ENCODE measurements around the gene PTPRN2.

The PTPRN2 gene

DNA sequence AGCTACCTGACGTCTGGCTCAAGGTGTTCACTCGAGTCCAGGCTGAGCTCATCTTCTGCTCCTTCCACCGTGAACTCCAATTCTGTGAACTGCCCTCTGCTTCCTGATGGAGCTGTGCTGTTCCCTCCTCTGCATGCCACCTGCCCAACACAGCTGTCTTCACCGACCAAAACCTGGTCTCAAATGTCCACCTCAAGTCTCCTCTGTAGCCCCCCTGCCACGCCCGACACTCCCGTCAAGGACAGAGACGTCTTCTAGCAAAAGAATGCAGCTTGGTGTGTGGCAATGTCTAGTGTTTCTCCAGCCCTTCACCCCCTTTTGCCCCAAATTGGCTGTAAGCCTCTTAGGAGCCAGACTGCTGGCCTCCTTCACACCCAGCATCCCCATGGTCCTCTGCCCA is 945.8 kb downstream of the PTPRN2 start:
- peaks cover 10% of the 10 kb centered on the region for H3K27me3 Mint-ChIP-seq (ENCODE audit: low read depth, poor library complexity)
- no peaks in the 10 kb centered on the region for H3K4me1 Mint-ChIP-seq
- peaks cover 38% of the 10 kb centered on the region for H3K9me3 Mint-ChIP-seq
- H3K36me3 Mint-ChIP-seq (ENCODE audit: low read depth), result peaks cover 37% of the 10 kb centered on the region
- no peak overlapping the region for H3K4me3 Mint-ChIP-seq
- DNase-seq, result no peak
- TF ChIP-seq, protein P1, sequence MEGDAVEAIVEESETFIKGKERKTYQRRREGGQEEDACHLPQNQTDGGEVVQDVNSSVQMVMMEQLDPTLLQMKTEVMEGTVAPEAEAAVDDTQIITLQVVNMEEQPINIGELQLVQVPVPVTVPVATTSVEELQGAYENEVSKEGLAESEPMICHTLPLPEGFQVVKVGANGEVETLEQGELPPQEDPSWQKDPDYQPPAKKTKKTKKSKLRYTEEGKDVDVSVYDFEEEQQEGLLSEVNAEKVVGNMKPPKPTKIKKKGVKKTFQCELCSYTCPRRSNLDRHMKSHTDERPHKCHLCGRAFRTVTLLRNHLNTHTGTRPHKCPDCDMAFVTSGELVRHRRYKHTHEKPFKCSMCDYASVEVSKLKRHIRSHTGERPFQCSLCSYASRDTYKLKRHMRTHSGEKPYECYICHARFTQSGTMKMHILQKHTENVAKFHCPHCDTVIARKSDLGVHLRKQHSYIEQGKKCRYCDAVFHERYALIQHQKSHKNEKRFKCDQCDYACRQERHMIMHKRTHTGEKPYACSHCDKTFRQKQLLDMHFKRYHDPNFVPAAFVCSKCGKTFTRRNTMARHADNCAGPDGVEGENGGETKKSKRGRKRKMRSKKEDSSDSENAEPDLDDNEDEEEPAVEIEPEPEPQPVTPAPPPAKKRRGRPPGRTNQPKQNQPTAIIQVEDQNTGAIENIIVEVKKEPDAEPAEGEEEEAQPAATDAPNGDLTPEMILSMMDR (IDR thresholded peaks at IDR 0.05), result no peak
- H3K27ac Mint-ChIP-seq, result no peak overlapping the region

DNA sequence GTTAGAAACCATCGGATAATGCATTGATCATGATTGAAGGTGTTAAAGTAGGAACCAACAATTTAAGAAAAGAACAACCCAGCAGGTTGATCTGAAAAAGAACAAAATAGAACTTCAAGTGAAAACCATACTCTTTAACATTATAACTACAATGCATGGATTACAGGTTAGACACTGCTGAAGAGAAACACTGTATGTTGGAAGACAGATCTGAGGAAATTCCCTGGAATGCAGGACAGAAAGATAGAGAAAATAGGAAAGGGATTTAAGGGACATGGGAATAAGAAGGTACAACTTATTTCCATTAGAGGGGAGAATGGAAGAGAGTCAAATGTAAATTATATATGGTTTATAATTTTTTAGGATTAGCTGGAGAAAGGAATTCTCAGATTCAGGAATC is 947.5 kb downstream of the PTPRN2 start:
- DNase-seq, result no peak
- H3K27me3 Mint-ChIP-seq (ENCODE audit: low read depth, poor library complexity), result peaks cover 16% of the 10 kb centered on the region
- TF ChIP-seq, protein P1 (IDR thresholded peaks at IDR 0.05), result no peak

GRCh38 chr7:157638563-157638962 is 949.1 kb downstream of the PTPRN2 start:
- peaks cover 16% of the 10 kb centered on the region for H3K4me1 Mint-ChIP-seq
- peaks cover 38% of the 10 kb centered on the region for H3K9me3 Mint-ChIP-seq
- no peak overlapping the region for H3K27ac Mint-ChIP-seq
- H3K27me3 Mint-ChIP-seq (ENCODE audit: low read depth, poor library complexity), result peaks cover 18% of the 10 kb centered on the region
- DNase-seq, result no peak
- TF ChIP-seq, protein P1 (IDR thresholded peaks at IDR 0.05), result no peak
- peaks cover 37% of the 10 kb centered on the region for H3K36me3 Mint-ChIP-seq (ENCODE audit: low read depth)
- no peak overlapping the region for H3K4me3 Mint-ChIP-seq

More for the DNA sequence above, 947.5 kb downstream of the PTPRN2 start:
- peaks cover 37% of the 10 kb centered on the region for H3K36me3 Mint-ChIP-seq (ENCODE audit: low read depth)
- H3K4me3 Mint-ChIP-seq, result no peak overlapping the region
- H3K4me1 Mint-ChIP-seq, result no peaks in the 10 kb centered on the region
- no peak overlapping the region for H3K27ac Mint-ChIP-seq
- H3K9me3 Mint-ChIP-seq, result peaks cover 38% of the 10 kb centered on the region

GRCh38 chr7:157637216-157637949 is 950.2 kb downstream of the PTPRN2 start:
- no peak for DNase-seq
- H3K9me3 Mint-ChIP-seq, result peaks cover 32% of the 10 kb centered on the region
- peaks cover 31% of the 10 kb centered on the region for H3K36me3 Mint-ChIP-seq (ENCODE audit: low read depth)
- no peak overlapping the region for H3K4me3 Mint-ChIP-seq
- H3K4me1 Mint-ChIP-seq, result peaks cover 21% of the 10 kb centered on the region
- H3K27ac Mint-ChIP-seq, result no peak overlapping the region
- H3K27me3 Mint-ChIP-seq (ENCODE audit: low read depth, poor library complexity), result peaks cover 18% of the 10 kb centered on the region
- TF ChIP-seq, protein P1 (IDR thresholded peaks at IDR 0.05), result no peak

DNA sequence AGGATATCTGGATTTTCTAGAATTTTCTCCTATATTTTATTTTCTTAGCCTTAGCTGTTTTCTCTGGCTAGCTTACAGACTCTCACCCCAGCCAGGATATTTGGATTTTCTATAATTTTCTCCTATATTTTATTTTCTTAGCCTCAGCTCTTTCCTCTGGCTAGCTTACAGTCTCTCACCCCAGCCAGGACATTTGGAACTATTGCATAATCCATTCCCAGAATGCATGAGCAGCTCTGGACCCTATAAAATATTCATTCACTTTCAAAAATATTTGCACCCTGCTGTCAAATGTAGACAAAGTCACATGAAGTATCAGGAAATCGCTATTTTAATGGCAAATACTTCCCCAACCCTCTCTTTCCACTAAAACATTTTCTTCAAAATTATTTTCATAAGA is 952.0 kb downstream of the PTPRN2 start:
- peaks cover 21% of the 10 kb centered on the region for H3K4me1 Mint-ChIP-seq
- TF ChIP-seq, protein P1 (IDR thresholded peaks at IDR 0.05), result no peak
- H3K36me3 Mint-ChIP-seq (ENCODE audit: low read depth), result peaks cover 20% of the 10 kb centered on the region
- no peak for DNase-seq
- H3K9me3 Mint-ChIP-seq, result peaks cover 20% of the 10 kb centered on the region
- no peak overlapping the region for H3K4me3 Mint-ChIP-seq
- H3K27ac Mint-ChIP-seq, result no peak overlapping the region
- peaks cover 18% of the 10 kb centered on the region for H3K27me3 Mint-ChIP-seq (ENCODE audit: low read depth, poor library complexity)

DNA sequence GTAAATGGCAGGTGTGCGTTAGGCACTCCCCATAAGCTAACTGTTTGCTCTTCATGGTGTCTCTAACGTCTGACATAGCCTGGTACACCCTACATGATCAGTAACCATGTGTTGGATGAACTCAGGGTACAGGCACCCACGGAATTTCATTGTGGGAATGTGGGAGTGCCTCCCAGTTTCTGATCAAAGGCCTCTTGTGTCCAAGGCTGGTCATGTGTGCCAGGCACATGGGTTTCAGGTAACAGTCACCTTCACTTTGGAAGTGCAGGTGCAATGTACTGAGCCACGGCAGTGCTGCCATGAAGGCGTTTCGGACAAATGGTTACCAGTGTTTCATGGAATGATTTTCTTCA is 952.5 kb downstream of the PTPRN2 start:
- H3K27me3 Mint-ChIP-seq (ENCODE audit: low read depth, poor library complexity), result peaks cover 21% of the 10 kb centered on the region
- peaks cover 15% of the 10 kb centered on the region for H3K36me3 Mint-ChIP-seq (ENCODE audit: low read depth)
- H3K4me3 Mint-ChIP-seq, result no peak overlapping the region
- H3K9me3 Mint-ChIP-seq, result peaks cover 15% of the 10 kb centered on the region
- DNase-seq, result no peak
- H3K4me1 Mint-ChIP-seq, result peaks cover 21% of the 10 kb centered on the region
- TF ChIP-seq, protein P1 (IDR thresholded peaks at IDR 0.05), result no peak
- no peak overlapping the region for H3K27ac Mint-ChIP-seq

All from nephron progenitor cell (in vitro differentiated cells).